NCI-H2171 (cell line): ENCODE measurements around the gene CDCA5.

Experiments
- DNase-seq: peaks from one replicate; lab custom pipeline; 2025; lab: John Stamatoyannopoulos, UW

The CDCA5 gene, protein sequence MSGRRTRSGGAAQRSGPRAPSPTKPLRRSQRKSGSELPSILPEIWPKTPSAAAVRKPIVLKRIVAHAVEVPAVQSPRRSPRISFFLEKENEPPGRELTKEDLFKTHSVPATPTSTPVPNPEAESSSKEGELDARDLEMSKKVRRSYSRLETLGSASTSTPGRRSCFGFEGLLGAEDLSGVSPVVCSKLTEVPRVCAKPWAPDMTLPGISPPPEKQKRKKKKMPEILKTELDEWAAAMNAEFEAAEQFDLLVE

GRCh38 chr11:65083834-65084597, at the start of gene CDCA5, which contains the start of gene ZFPL1:
CDCA5 (minus strand) TSS chr11:65084040; CDS start chr11:65083978, 62 bp downstream.
ZFPL1 (plus strand) TSS chr11:65084222; CDS start chr11:65084699, 477 bp downstream.
- DNase-seq, result peak; percentile 97

DNA sequence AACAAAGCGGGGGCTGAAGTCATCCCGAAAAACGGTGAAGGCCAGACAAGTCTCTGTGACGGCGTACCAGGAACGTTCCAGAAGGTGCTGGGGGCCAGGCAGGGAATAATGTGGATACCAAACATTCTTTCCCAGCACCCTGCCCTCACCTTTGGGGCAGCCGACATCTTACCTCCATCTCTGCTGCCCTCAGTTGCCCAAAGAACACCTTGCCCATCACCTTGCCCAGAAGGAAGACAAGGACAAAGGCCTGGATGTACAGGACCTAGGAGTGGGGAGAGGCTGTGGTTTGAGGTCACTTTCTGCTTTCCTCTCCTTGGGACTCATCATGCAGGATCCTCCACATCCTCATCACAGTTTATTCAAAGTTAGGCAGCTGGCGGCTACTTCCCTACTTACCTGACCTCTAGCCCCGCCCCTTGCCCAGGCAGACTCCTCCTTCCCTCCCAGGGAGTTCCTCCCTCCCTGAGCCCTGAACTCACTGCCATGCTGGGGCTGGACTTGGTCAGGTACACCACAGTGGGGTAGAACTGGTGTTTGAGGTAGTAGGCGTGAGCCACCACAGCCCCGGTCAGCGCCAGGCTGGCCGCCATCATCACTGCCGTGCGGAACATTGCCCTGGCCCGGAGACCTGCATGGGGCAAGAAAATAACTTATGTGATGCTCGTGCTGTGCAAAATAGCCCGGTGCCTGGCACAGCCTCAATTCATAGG, 49.3 kb upstream of the CDCA5 start:
- DNase-seq, result no peak

GRCh38 chr11:65132238-65132987, 48.6 kb upstream of the CDCA5 start:
- DNase-seq, result no peak

DNA sequence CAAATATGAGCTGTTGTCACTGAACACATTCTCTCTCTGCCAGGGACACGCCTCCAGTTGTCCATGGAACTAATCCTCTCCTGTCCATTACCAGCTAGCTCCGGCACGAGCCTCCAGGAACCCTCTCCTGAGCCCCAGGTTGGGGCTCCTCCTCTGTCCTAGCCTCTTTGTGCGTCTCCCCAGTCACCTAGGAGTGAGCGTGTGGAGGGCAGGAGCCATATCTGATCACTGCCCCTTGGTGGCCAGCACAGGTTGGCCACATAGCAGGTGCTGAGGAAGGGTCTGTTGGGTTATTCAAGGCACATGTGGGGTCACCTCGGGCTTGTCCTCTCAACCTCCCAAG, 48.0 kb upstream of the CDCA5 start:
- no peak for DNase-seq

- DNase-seq, result no peak
These were observed 47.6 kb upstream of the CDCA5 start for GRCh38 chr11:65131417-65131776.

DNA sequence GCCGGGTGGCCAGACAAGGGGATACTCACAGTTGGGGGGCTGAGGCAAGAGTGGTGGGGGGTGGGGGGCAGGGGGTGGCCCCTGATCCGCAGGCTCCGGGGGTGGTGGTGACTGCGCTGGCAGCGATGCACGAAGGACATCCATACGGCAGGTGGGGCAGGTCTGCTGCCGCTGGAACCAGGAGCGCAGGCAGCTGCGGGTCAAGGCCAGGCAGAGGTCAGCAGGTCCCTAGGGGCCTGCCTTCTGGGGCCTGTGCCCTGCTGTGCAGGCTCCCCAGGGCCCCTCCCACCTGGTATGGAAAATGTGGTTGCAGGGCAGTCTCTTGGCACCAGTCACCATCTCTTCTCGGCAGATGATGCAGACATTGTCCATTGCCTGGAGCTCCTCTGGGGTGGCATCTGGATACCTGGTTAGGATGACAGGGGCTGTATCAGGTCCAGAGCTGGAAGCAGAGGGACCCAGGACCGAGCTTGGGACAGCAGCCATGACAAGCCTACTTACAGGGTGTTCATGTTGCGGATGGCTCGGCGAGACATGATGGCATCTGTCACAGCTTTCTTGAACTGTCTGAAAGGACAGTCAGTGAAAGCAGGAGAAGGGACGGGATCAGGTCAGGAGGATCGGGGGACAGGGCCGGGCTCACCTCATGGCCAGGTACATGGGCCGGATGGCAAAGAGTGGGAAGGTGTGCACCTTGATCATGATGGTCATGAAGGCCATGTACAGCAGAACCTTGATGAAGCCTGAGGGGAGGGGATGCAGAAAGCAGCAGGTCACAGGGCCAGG, 47.0 kb upstream of the CDCA5 start:
- DNase-seq, result no peak

DNA sequence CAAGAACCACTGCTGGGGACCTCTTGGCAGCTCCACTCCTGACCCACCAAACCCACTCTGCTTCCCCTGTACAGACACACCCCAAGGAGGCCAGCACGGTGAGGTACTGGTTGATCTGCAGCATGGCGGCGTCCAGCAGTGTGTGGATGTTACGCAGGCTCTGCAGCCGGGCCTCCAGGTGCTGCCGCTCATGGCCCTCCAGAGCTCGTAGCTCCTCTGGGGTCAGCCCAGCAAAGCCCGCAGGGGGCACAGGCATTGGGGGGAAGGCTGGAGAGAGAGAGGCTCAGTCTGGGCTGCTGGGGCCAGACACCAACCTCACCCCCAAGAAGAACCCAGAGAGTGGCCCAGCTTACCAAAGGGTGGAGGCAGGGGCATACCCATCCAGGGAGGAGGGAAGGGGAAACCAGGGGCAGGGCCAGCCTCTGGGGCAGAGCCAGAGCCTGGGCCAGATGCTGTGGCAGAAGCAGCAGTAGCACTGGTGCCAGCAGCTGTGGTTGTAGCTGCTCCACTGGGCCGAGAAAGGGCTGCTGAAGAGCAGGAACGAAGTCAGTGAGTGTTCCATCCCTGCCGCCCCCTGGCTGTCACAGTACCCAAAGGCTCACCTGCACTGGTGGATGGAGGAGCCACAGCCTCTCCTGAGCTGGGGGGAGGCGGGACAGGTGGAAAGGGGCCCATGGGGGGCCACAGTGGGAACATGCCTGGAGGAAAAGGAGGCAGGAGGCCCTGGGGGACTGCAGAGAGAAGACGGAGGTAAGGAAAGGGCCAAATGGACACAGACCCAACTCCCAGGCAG, 46.0 kb upstream of the CDCA5 start:
- DNase-seq, result no peak

DNA sequence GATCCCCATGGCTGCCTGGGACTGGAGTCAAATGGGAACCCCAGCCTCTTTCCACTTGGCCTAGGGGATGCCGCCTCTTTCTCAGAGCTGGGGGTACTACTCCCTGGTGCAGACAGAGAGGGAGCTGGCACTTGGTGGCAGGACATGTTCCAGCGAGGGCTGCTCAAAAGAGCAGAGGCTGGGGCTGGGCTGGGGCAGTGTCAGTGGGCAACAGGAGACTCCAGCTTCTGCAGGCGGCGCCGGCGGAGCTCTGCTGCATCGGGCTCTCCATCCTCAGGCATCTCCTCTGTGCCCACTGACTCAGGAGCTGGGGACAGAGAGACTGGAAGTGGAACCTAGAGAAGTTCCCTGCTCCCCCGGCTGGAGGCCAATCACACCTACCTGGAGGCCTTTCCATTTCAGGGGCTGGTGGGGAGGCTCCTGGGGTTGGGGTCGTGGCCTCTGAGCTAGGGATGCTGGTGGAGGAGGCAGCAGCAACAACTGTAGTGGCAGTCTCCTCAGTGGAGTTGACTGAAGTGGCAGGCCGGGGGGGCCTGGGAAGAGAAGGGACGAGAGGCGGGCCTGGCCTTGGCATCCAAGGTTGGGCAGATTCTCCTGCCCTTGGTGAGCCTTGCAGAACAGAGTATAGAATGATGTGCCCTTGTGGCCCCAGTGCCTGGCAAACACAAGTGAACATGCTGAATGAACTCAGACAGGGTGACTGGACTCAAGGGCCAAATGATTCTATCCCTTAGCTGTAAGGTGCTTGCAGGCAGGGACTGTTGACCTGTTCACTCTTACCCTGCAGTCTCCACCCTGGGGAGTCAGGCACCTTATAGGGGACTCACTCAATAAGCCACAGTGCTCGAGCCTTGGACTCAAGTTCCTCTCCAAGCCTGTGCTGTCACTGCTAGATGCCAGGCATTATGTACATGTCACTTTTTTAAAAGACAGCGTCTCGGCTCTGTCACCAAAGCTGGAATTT, 44.6 kb upstream of the CDCA5 start:
- DNase-seq, result no peak

DNA sequence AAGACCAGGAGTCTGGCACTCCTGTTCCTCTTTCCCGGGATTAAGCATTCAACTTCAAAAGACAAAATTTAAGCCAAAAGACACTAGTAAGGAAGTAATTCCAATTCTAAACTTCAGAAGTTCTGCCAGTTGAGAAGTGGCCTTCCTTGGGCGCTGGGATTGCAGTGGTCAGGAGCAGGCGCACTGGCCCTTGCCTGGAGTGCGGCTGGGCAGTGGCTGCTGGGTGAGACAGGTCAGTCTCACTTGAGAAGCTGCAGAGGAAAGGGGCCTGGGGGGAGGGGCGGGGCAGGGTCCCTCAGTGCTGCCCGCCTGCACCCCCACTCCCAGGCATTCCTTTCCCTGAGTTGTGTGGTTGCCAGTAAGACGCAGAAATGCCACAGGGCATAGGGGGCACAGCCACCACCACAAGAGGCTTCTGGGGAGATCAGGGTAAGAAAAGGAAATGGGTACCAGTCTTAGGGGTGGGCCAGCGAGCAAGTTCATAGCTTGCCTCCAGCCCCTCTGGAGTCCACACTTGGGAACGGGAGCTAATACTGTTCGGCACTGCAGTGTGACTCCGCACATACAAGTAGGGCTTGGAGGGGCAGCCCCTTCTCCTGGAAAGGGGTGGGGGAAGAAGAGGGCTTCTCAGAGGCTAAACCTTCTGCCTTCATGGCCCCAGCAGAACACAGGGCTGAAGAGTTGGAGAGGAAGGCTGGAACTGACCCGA, 43.8 kb upstream of the CDCA5 start:
- DNase-seq, result no peak

DNA sequence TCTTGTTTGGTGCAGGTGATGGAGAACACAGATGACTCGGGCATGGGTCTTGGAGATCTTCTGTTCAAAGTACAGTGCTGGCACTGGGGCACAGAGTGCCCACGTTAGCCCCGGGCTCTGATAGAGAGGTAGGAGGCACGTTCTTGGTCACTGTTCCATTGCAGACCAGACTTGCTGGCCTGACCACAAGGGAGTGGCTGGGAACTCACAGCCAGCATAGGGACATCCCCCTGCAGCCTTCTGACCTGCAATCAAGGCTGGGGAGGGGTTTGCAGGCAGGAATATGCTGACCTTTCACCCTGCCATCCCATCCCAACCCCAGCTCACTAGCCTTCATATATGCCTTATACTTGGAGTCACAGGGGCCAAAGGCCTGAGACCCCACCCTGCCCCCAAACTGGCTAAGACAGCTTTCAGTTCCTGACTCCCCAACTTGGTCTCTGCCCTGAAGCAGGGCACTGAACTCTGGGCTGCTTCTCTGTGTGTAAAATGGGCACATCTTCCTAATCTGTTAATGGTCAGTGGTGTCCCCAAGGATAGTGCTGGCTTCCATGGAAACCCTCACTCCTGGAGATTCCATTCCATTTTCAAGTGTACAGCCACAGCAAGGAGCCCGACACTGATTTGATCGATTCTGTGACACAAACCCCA, 42.9 kb upstream of the CDCA5 start:
- no peak for DNase-seq

GRCh38 chr11:65125197-65126056, 41.6 kb upstream of the CDCA5 start:
- DNase-seq, result no peak

DNA sequence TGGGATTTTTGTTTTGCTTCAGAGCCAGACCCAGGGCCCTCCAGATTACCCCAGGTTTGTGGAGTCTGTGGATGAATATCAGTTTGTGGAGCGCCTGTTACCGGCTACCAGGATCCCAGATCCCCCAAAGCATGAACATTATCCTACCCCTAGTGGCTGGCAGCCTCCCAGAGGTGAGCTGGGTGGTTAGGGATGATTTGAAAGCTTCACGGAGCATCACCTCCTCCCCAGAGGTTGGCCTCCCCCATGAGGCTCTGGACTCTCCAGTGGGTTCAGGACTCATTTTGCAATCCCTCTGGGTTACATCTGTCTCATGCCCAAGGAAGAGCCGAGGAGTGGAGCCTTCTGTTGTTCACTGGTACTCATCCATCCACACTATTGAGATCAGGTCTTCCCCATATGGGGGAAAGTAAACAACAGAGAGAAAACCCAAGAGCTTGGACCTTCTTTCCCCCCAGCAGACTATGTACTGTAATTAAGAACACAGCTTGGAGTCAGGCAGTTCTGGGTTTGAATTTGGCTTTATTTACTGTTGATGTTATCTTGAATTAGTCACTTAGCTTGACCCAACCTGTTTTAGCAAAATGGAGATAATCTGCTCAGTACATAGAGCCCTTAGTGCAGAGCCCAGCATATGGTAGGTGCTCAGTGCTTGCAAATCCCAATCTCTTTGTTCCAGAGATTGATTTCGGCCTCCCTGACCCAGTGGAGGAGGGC, 40.8 kb upstream of the CDCA5 start:
- DNase-seq, result no peak

DNA sequence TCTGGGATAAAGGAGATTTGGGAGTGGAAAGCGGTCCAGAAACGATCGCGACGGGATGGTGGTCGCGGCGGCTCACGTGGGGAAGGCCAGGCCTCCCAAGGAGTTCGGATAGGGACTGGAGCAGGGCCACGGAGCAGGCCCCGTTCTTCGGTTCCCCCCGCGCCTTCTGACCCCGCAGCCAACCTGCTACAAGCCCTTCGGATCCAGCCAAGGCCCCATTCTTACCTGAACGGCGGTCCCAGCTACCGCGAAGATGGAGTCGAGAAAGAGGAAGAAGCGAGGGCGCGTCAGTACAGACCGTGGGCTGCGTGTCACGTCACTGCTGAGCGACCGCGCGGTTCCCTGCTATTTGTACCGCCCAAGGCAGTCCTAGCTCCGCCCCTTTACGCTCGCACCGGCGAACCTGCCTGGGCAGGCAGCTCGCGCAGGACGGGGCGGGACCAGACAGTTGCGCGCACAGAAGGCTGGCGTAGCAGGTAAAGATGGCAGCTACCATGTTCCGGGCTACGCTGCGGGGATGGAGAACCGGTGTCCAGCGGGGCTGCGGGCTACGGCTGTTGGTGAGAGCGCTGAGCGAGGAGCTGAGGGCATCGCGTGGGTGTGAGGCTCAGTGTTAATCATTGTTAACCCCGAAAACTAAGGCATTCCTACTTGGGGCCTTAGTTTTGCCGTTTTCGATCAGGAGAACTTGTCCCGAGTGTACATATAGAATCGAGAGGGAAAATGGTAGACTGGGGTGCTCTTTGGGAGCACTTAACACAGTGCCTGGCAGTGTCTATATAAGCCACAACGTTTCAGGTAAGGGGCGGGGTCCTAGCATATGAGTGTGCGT, 38.2 kb upstream of the CDCA5 start, which contains the start of the genes FAU and MRPL49:
TSS of gene FAU (minus strand) at position 270 of the 832 bp plus-strand sequence. CDS start 321 bp downstream, outside the sequence.
TSS of gene MRPL49 (plus strand) at position 457 of the 832 bp plus-strand sequence. CDS start at position 483, 26 bp downstream.
- peak; percentile 97 for DNase-seq

DNA sequence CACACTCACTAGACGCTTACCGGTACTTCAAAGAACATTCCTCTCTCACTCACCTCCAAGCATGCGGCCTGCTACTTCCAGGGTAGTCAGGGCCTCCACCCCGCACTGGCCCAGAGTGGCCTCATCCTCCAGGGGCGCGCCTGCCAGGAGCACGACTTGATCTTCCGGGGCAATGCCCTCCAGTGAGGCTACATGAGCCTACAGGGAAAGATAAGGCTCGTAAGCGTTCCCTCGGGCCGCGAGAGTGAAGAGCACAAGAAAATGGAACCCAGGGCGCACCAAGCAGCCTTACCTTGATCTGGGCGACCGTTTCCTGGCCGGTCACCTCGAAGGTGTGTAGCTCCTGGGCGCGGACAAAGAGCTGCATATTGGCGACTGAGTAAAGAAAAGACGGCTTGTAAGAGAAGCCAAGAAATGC, 37.6 kb upstream of the CDCA5 start:
- DNase-seq, result no peak

GRCh38 chr11:65120831-65121230, 37.0 kb upstream of the CDCA5 start:
- no peak for DNase-seq

DNA sequence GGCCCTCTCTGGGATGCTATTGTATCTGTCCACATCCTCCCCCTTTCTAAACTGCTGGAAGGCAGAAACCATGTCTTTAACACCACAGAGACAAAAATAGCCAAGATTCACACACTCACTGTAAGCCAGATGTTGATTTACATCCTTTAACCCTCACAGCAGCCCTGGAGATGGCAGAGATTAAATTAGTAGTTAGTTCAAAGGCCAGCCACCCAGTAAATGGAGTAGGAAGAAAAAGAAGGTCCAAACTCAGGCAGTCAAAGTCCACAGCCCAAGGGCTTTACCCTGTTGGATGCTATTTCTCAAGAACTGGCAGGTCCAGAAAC, 35.8 kb upstream of the CDCA5 start:
- DNase-seq, result no peak
